PC-3 (cell line): ENCODE results near the gene PTCD2.

ENCODE experiments used
- EZH2 ChIP-seq: fragments of 300-600 bp; sonication (generic); IDR thresholded peaks from one replicate; pipeline ENCODE4 v1.6.1; 2017; ENCODE audit warnings: antibody characterized with exemption, mild to moderate bottlenecking, low read length; ENCODE audit not compliant: unreplicated experiment
- EZH2phosphoT487 ChIP-seq: fragments of 300-600 bp; sonication (generic); IDR thresholded peaks from 2 replicates; pipeline ENCODE4 v1.6.1; 2018; ENCODE audit warnings: mild to moderate bottlenecking, antibody characterized with exemption, low read length, borderline replicate concordance
- TF ChIP-seq, protein P1 (sequence below): fragments of 300-600 bp; sonication (generic); conservative IDR thresholded peaks from 2 replicates; pipeline ENCODE4 v1.5.1; 2017; ENCODE audit warnings: antibody characterized with exemption, low read depth, mild to moderate bottlenecking, low read length

DNA sequence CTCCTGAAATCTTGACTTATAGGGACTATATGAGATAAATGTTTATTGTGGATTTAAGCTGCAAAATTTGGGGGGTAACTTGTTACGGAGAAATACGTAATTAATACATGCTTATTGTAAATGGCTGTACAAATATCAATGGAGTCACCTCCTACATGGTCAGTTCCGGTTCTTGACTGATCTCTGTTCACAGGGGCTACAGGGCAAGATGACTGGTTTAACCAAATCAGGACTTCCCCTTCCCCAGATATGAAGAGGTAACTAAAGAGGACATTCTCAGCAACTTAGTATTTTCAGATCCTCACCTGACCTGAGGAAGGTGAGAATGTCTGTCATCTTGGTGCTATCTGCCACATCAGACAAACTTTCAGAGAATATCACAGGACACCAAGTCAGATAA, 54.7 kb downstream of the PTCD2 start:
- TF ChIP-seq, protein P1, sequence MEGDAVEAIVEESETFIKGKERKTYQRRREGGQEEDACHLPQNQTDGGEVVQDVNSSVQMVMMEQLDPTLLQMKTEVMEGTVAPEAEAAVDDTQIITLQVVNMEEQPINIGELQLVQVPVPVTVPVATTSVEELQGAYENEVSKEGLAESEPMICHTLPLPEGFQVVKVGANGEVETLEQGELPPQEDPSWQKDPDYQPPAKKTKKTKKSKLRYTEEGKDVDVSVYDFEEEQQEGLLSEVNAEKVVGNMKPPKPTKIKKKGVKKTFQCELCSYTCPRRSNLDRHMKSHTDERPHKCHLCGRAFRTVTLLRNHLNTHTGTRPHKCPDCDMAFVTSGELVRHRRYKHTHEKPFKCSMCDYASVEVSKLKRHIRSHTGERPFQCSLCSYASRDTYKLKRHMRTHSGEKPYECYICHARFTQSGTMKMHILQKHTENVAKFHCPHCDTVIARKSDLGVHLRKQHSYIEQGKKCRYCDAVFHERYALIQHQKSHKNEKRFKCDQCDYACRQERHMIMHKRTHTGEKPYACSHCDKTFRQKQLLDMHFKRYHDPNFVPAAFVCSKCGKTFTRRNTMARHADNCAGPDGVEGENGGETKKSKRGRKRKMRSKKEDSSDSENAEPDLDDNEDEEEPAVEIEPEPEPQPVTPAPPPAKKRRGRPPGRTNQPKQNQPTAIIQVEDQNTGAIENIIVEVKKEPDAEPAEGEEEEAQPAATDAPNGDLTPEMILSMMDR: no peak
- TF ChIP-seq EZH2 (no peak), EZH2phosphoT487 (no peak)
